Smooth muscle cell of the pulmonary artery (primary cell): ENCODE results near the gene CFAP251. TPM values are rescaled to one million over a fixed set of nuclear protein-coding genes. Genes with fewer than 3 reads are reported as not detected.

Experiments used
- total RNA-seq: library from RNA; depleted of rRNA; stranded (reverse); fragments of >200 nt; gene quantifications from 2 replicates; pipeline ENCODE4 v1.2.3, GENCODE V29; 2014

Gene CFAP251
- 6.7 and 7.9 TPM in 2 replicates for total RNA-seq

GRCh38 chr12:121917950-121918678 lies at the start of gene CFAP251:
Gene CFAP251, plus strand, starts transcription at chr12:121918592. Its CDS starts 2,714 bp downstream, at chr12:121921306.

GRCh38 chr12:121888478-121889273 lies 29.7 kb upstream of the CFAP251 start, which contains the start of gene PSMD9:
Gene PSMD9, plus strand, starts transcription at chr12:121888790. Its CDS starts 67 bp downstream, at chr12:121888857.

GRCh38 chr12:122021822-122022392 lies 103.5 kb downstream of the CFAP251 start, which contains the start of gene BCL7A:
Gene BCL7A, plus strand, starts transcription at chr12:122021884. Its CDS starts 208 bp downstream, at chr12:122022092.

Other genes with a start within 250 kb of the CFAP251 start
- gene MORN3, start 248.9 kb upstream of the CFAP251 start, total RNA-seq, result 0.65 and 0.86 TPM in 2 replicates
- gene TMEM120B, start 205.8 kb upstream of the CFAP251 start, total RNA-seq, result 14.7 and 26.3 TPM in 2 replicates
- gene RHOF, start 124.9 kb upstream of the CFAP251 start, total RNA-seq, result 2.2 and 3.9 TPM in 2 replicates
- 4.8 and 5.6 TPM in 2 replicates for gene SETD1B, start 114.6 kb upstream of the CFAP251 start, total RNA-seq
- gene HPD, start 59.7 kb upstream of the CFAP251 start, total RNA-seq, result 0.46 and 1.4 TPM in 2 replicates
- 98.0 and 108 TPM in 2 replicates for gene PSMD9, start 29.8 kb upstream of the CFAP251 start, total RNA-seq
- gene BCL7A, start 103.3 kb downstream of the CFAP251 start, total RNA-seq, result 6.6 and 7.1 TPM in 2 replicates
- gene MLXIP, start 160.2 kb downstream of the CFAP251 start, total RNA-seq, result 25.2 and 27.7 TPM in 2 replicates